Ascending aorta (tissue), 2 donors: Measurements from ENCODE around the gene LGALS7B. TPM values are rescaled to one million over a fixed set of nuclear protein-coding genes. Genes with fewer than 3 reads are reported as not detected.
"Not testable (repeated sequence)": the region's sequence is repeated elsewhere in the genome, so short reads cannot be mapped to it uniquely, and the experiment has no call there.

Source experiments
- DNase-seq, 2 donors: peaks; one replicate each; pipeline ENCODE4 v3.0.0-alpha.2; 2019; ENCODE audit warnings: low spot score in 2 of 2
- H3K27ac ChIP-seq, 2 donors: fragments of 200-600 bp; sonication (generic); one replicate each; pipeline ENCODE4 v1.5.1; 2016 to 2017; ENCODE audit warnings: mild to moderate bottlenecking in 1 of 2
- H3K27me3 ChIP-seq: fragments of 200-600 bp; sonication (generic); one replicate; pipeline ENCODE4 v1.5.1; 2017
- H3K36me3 ChIP-seq, 2 donors: fragments of 200-600 bp; sonication (generic); one replicate each; pipeline ENCODE4 v1.5.1; 2016
- H3K4me1 ChIP-seq, 2 donors: fragments of 200-600 bp; sonication (generic); one replicate each; pipeline ENCODE4 v1.5.1; 2016 to 2017; ENCODE audit warnings: mild to moderate bottlenecking in 1 of 2
- H3K4me3 ChIP-seq, 2 donors: fragments of 200-600 bp; sonication (generic); one replicate each; pipeline ENCODE4 v1.5.1; 2016 to 2017; ENCODE audit warnings: mild to moderate bottlenecking in 1 of 2
- H3K9me3 ChIP-seq, 2 donors: fragments of 200-600 bp; sonication (generic); one replicate each; pipeline ENCODE4 v1.5.1; 2016
- CTCF ChIP-seq, 3 experiments: fragments of 200-600 bp in 2 of 3; fragments of 450-650 bp in 1 of 3; sonication (generic) in 2 of 3; IDR thresholded peaks; one replicate each; pipeline ENCODE4 v1.5.1; 2016 to 2019; ENCODE audit warnings: antibody characterized with exemption in 3 of 3, mild to moderate bottlenecking in 1 of 3, moderate library complexity in 1 of 3
- intact Hi-C: fragments of 100-400 bp; cut with DNase I; formaldehyde crosslinking; loops from one replicate; pipeline ENCODE4 v1.15.1; 2023
- total RNA-seq: library from RNA; depleted of rRNA; stranded (reverse); fragments of >200 nt; gene quantifications from one replicate; pipeline ENCODE4 v1.1.0, GENCODE V29; 2016

The LGALS7B gene
- total RNA-seq, 1 donor from 2014 or later = not detected

DNA sequence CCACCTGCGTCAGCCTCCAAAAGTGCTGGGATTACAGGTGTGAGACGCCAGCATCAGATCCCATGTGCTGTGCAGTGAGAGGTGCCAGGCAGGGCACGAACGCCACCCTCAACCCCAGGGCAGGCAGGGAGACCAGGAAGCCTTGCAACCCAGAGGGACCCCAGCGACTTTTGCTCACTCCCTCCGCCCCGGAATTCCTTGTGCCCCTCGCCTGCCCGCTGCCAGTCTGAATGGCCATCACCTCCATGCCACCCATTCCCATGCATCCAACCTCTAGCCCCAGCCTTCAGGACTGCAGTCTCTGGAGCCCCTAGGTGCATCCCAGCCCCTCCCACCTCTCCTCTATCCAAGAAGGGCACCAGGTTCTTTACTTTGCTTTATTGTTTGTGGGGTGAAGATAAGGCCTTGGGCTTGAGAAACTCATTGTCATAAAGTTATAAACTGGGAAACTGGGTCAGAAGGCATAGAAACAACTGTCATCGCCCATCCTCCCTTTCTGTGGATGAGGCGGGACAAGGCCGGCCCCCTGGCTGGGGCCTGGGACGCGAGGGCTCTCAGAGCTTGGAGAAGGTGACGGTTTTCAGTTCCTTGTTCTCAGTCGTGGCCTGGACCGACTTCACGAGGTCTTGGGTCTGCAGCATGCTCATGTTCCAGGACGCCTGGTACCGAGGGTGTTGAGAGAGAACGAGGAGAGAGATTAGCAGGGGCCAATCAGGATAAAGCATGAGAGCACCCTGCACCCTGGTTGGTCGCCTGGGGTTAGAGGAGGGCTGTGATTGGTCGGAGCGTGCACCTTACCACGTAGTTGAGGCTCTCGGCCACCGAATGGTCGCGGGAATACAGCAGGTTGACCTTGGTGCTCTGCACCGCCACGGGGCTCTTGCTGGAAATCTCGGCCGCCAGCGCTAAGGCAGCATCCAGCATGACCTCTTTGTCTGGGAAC is 26.3 kb downstream of the LGALS7B start:
- Histone ChIP-seq H3K27me3 (no peaks in the 10 kb centered on the region), H3K36me3 (peaks cover 30 to 39% of the 10 kb centered on the region in 2 donors), H3K4me3 (no peak overlapping the region), H3K27ac (no peak overlapping the region), H3K4me1 (no peaks in the 10 kb centered on the region), H3K9me3 (no peaks in the 10 kb centered on the region)
- TF ChIP-seq CTCF (IDR thresholded peaks at IDR 0.05) = no peak
- intact Hi-C loops = no loop called here
- no peak for DNase-seq

- no peak for DNase-seq
- Histone ChIP-seq H3K27ac (no peak overlapping the region), H3K4me1 (no peaks in the 10 kb centered on the region), H3K9me3 (no peaks in the 10 kb centered on the region), H3K27me3 (no peaks in the 10 kb centered on the region), H3K36me3 (peaks cover 34 to 48% of the 10 kb centered on the region in 2 donors), H3K4me3 (no peak overlapping the region)
- intact Hi-C loops = no loop called here
- TF ChIP-seq CTCF (IDR thresholded peaks at IDR 0.05) = no peak
Measured at GRCh38 chr19:38816131-38816750, 27.2 kb downstream of the LGALS7B start.

DNA sequence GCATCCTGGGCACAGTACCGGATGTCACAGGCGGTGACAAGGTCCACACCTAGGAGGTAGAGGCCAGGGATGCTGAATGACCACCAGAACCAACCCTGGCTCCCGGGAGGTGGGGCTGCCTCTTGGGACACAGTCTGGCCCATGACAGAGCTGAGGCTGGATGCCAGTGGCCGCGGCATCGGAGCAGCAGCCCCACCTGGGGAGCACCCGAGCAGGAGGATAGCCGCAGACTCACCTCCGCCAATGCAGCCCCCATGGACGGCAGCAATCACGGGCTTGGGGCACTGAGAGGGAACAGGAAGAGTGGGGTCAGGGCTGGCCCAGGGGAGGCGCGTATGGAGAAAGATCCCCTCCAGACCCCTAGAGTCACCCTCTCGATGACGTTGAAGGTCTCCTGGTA is 28.1 kb downstream of the LGALS7B start:
- intact Hi-C loops = no loop called here
- Histone ChIP-seq H3K4me1 (no peaks in the 10 kb centered on the region), H3K9me3 (no peaks in the 10 kb centered on the region), H3K4me3 (no peak overlapping the region), H3K27ac (no peak overlapping the region), H3K36me3 (peaks cover 34 to 49% of the 10 kb centered on the region in 2 donors), H3K27me3 (no peaks in the 10 kb centered on the region)
- TF ChIP-seq CTCF (IDR thresholded peaks at IDR 0.05) = no peak
- DNase-seq = no peak

GRCh38 chr19:38819231-38819920 is 30.4 kb downstream of the LGALS7B start:
- DNase-seq = no peak
- Histone ChIP-seq H3K27me3 (no peaks in the 10 kb centered on the region), H3K36me3 (peaks cover 48 to 66% of the 10 kb centered on the region in 2 donors), H3K27ac (no peak overlapping the region), H3K4me1 (no peaks in the 10 kb centered on the region), H3K9me3 (no peaks in the 10 kb centered on the region), H3K4me3 (no peak overlapping the region)
- no peak for TF ChIP-seq CTCF (IDR thresholded peaks at IDR 0.05)
- intact Hi-C loops = no loop called here

- H3K36me3 ChIP-seq = peaks cover 33 to 59% of the 10 kb centered on the region in 2 donors
- not testable (repeated sequence) for H3K27ac ChIP-seq
Measured at GRCh38 chr19:38821230-38821825, 32.3 kb downstream of the LGALS7B start.

GRCh38 chr19:38825936-38826335 is 36.9 kb downstream of the LGALS7B start:
- H3K27ac ChIP-seq, H3K9me3 ChIP-seq, H3K4me3 ChIP-seq, H3K27me3 ChIP-seq, DNase-seq, intact Hi-C loops: not testable (repeated sequence)
- peaks cover 30 to 54% of the 10 kb centered on the region in 2 donors for H3K36me3 ChIP-seq
- peaks cover 0 to 10% of the 10 kb centered on the region in 2 donors for H3K4me1 ChIP-seq

More at GRCh38 chr19:38821230-38821825, 32.3 kb downstream of the LGALS7B start:
- H3K27me3 ChIP-seq, DNase-seq, H3K4me3 ChIP-seq, intact Hi-C loops, H3K4me1 ChIP-seq, H3K9me3 ChIP-seq: not testable (repeated sequence)
